ENCODE data around the gene TRIM31.
A peak's percentile ranks its signal among the peaks of the same experiment; 100 is the strongest.

TRIM31 gene

DNA sequence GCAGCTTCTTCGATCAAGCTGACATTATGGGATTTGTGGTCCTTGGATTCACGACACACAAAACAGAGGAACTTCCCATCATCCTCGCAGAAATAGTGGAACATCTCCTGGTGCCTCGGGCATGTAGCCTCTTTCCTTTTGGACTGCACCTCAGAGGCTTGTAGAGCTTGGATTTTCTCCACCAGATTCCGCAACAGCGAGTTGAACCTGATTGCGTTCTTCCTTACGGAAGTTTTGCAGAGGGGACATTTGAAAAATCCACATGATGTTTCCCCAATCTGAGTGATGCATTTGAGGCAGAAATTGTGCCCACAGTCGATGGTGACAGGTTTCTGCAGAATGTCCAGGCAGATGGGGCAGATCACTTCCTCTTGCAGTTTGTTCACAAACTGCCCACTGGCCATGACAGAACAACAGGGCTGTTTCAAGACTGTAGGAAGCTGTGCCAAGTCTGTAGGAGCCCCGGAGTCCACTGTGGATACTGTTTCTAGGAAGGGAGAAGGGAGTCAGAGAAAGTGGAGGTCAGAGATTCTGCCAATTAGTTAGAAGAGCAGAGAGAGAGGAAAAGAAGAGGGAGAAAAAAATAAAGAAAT, 392 bp downstream of the TRIM31 start:
- DNase-seq, result no peak

DNA sequence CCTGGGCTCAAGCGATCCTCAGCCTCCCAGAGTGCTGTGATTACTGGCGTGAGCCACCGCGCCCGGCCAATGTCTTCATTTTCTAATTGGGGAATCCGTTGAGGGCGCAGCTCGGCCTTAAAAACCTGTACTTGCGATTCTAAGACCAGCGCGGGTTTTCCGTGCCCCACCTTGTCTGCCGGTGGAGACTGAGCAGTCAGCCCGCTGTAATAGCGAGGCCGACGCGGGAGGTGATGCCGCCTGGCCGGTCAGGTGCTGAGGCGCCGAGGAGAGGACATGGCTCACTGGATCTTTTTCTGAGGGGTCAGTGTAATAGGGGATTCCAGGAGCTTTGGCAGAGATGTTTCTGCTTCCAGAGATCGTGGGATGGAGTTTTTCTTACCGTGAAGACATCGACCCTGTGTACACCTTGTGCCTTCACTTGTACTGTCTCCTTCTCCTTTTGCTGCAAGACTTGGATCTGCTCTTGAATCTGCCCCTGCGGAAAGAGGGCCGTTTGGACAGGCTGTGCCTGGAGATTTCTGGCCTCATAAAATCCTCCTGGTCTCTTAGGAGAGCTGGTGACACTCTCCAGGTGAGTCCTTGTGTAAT, 1.5 kb downstream of the TRIM31 start:
- DNase-seq, result no peak

DNA sequence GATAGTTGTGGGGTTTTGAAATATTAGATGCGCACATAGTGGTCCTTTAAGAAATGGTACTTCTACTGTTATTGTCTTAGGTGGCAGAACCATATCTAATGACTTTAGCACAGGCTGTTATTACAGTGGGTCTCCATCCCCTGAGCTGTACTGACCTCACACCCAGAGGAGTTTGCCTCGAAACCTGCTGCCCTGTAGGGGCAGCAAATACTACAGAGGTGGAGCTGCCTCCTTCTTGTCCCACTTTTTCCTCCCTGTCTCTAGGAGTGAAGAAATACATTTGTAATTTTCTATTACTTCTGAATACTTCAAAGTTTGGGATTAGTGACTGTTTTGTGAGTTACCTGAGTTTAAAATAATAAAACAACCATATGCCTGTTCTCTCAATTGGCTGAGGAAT, 8.2 kb downstream of the TRIM31 start:
- DNase-seq, result no peak

DNA sequence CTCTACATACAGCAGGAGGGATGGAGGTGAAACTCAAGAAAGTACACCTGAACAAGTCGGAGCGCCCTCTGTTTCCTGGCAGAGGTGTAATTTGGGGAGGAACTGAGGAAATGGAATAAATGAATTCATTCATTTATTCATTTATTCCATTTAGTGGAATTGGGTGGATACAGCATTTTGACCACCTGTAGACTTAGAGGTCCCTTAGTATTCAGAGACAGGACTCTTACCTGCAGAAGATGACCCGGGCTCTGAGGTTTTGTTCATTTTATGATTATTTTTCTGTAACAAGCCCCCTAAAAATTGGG, 9.1 kb downstream of the TRIM31 start:
- DNase-seq, result no peak

DNA sequence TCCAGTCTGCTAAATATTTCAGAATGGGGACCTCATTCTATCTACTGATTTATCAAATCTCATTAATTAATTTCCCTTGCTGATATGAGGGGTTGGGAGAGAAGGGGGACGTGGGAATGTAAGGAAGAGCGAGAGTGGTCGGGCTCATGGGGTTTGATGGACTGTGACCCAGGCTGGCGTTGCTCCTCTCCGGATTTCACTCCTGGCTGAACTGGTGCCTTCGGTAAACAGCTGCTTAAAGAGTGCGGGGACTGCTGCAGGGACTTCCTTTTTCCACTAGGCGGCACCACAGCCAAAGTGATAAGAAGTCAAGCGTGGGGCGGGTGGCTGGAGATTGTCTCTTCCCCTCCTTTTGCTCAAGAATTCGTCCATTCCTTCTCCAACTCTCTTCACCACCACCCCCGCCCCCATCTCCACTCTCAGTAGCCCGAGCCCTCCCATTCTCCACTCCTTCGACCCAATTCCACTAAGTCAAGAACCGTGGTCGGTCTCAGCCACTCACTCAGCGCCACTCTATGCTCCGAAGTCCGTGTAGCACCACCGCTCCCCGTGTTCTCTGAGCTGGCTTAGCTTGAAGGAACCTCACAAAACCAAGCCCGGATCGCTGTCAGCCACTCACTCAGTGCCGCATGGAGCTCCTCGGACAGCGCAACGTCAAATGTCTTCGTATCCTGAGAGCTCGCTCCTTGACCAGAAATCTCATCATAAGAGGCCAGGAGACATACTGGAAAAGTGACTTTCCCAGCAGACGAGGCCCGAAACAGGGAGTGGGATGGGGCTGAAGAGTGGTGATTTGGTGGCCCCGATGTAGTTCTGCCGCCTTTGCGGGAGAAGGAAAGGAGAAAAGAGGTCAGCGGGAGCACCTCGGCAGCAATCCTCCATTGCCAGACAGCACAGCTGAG, 9.7 kb downstream of the TRIM31 start:
- peak; percentile 74 for DNase-seq

DNA sequence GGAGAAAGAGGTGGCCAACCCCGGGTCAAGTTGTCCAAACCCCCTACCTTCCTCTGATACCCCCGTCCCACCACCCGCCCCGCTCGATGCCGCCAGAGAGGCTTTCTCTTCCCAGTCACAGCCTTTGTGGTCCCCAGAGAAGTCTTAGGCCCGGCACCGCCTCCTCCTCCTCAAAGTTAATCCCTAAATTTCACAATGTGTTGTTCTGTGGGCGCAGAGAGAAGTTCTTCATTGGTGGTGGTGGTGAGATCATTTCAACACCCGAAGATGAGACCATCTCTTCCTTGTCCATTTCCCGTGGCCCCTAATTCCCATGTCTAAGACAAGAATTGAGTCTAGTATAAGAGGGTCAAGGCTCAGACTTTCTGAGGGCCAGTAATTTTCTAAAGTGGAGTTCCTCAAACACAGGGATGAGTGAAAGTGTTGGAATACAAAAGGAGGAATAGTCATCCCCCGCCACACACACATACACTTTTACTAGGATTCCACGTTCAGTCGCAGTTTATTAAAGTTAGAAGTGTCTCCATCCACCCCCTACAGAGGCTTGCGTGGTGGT, 10.4 kb downstream of the TRIM31 start:
- DNase-seq, result no peak

DNA sequence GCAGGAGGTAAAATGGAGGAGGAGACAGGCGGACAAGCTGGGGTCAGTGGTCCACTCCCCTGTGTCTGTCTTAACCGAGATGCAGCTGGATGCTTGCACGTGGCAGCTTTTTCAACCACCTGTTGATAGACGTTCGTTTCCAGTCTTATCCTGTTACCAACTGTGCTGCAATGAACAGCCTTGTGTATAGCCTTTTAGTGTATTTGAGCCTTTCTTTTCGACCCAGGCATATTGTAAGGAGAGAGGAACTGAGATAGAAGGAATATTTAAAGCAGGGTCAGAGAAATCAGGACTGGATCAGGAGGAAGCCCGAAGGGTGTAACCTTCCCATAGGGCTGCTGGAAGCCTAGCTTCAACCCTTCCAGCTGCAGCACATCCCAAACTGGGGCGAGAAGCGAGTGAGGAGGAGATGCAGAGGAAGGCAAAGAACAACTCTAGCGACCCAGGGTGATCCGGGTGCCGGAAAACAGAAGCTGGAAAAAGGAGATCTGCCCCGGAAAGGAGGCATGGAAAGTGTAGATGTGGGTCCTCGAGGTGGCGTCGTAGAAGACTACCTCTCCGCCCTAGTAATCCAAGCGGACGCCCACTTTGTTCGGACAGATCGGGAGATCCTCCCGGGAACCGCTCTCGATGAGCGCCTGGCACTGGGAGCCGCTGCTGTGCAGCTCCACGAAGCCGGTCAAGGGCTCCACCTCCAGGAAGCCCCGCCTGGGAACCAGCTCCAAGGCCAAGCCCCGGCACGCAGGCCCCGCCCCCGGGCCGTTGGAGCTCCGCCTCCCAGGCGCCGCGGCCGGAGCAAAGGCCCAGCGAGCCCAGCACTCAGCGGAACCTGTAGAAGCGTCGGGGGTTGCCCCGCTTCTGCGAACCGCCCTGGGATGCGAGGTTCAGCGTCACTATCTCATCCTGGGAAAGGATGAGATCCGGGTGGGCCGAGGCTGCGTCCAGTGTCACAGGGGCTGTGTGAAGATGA, 11.2 kb downstream of the TRIM31 start:
- DNase-seq, result peak; percentile 61

DNA sequence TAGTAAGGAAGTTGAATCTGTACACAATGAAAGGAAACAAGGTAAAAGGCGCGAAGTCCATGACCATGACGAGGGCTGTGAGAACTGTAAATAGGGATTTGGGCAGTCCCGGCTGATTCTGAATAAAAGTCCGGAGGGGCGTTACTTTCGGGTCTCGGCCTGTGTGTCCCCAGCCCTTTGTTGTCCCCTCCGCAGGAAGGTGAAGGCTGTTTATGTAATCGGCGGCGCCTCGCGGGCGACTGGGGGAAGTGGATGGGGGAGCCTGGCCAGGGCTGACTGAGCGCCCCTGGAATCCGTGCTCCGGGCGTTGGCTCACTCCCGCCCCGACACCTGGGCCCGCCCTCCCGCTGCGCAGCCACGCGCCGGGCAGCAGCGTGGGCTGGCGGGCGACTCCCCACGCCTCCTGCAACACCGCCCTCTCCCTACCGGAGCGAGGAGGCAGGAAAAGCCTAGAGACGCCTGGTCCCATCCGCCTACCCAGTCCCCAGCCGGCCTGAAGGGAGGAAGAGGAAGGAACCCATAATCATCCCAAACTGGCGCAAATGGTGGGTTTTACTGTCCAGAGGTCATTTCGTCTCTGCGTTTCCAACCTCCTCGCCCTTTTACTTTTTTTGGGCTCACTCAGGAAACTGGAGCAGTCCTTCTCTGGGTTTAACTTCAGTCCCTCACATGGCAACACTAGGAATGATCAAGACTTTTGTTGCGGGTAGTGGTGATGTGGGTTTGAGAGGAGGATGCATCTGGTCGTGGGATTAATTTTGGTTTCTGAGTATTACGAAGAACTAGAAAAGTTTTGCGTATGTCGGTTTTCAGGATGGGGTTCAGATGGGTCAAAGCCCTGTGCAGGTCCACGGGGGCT, 12.1 kb downstream of the TRIM31 start:
- peak; percentile 15 for DNase-seq

DNA sequence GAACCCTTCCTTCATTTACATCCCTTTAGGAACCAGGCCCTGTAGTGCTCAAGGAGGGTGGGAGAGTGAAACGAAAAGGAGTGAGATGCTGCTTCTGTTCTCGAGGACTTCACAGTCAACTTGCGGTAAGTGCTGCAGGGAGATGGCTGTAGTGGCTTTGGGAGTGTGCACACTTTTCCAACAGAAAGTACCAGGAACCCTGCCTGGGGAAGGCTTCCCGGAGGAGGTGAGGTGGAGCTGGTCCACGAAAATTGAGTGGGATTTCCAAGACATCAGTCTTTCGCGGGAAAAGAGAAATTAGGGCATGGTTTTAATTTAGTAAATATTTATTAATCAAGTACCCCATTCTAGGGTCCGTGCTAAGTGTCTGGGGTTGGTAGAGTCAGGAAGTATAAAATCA, 12.7 kb downstream of the TRIM31 start:
- DNase-seq, result no peak

DNA sequence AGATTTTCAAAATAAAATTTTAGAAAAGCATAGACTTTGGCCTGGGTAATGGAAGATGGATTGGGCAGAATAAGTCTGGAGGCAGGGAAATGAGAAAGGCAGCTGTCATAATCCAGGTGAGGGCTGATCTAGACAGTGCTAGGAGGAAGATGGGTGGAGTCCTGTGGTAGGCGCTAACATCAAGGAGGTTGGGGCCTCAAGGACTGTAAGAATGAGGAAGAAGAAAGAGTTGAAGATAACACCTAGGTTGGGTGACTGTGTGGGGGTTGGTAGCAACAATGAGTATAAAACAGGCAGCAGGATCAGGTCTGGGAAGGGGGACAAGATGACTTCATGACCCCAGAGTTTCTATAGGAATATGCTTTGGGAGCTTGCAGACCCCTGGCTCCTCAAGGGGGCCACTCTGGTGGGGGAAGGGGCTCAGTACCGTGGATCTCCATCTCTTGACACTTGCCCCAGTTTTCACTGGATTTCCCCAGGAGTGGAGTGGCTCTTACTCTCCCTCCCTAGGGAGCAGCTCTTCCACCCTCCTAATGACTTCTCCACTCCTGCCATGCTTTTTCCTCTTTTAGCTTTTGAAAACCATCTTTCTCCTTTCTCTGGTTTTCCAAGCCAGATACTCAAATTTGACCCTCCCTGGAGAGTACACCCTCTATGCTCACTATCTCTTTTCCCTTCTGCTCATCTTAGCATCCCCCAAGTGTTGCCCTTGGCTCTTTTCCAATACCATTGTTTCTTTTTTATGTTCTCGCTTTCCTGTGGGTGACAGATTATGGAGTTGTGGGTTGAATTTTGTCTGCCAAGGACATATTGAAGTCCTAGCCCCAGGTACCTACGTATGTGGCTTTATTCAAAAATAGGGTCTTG, 14.8 kb downstream of the TRIM31 start:
- DNase-seq, result no peak

DNA sequence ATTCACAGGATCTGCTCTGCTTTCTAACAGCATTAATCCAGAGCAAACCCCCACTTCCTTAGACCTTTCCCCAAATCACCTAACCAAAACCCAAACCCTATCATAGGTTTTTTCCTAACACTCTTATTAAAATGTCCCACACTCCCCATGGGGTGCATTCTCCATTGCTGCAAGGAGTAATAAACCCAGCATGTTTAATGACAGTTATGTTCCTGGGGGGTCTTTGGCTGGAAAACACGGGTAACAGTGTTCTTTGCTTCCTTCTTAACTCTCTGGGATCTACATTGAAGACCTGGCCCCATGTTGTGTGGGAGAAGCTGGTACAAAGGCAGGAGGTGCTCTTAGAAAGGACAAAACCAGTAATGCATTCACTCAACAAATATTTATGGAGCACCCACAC, 16.1 kb downstream of the TRIM31 start:
- DNase-seq, result no peak

DNA sequence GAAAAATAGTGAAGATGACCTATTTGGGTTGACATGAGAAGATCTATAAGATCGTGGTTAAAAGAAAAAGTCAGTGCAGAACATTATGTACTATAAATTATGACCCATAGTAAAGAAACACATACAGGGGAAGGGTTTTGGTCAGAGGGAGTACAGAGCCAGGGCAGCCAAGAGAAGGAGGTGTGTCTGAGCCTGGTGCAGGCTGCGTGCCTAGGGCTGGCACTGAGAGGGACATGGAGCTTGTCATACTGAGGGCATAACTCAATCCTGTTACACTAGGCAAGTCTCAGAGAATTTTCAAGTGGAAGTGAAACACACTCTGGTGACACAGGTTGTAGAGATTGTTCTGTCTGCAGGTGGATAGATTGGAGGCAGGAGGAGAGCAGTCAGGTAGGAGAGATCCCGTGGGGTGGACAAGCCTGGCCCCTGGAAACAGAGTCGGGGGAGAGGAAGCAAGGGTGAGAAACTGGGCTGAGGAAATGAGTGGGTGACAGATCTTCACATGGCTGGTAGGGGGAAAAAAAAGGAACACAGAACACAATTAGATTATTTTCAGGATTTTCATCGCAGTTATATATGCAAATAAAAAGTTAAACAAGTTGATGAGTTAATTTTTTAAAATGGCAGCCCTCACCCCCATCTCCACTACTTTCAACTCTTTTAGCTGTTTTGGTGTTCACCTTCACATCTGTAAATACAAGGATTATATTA, 18.8 kb downstream of the TRIM31 start:
- no peak for DNase-seq

DNA sequence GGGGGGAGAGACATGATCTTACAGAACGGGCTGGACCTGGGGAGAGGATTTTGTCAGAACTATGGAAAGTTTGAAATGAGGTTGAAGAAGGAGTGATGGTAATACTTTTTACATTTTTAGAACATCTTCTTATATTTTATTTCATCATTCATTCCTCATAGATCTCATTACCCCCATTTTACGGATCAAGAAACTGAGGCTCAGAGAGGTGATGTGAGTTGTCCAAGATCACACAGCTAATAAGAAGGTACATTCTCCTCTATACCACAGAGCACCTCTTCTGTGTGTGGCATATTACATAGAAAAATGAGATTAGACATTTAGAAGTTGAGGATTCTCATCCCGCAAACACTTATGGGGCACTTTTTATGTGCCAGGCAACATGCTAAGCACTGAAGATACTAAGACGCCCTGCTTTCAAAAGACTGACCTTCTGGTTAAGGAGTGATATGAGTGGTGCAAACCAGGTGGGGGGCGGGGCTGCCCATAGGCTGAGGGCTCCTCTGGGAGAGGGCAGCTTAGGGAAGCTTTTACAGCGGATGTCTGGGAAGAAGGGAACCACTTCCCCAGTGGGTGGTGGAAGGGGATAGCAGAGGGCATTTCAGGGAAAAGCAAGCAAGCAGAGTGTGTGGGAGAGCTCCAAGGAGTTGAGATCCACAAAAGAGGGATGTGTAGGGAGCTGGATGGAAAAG, 19.9 kb downstream of the TRIM31 start:
- no peak for DNase-seq

DNA sequence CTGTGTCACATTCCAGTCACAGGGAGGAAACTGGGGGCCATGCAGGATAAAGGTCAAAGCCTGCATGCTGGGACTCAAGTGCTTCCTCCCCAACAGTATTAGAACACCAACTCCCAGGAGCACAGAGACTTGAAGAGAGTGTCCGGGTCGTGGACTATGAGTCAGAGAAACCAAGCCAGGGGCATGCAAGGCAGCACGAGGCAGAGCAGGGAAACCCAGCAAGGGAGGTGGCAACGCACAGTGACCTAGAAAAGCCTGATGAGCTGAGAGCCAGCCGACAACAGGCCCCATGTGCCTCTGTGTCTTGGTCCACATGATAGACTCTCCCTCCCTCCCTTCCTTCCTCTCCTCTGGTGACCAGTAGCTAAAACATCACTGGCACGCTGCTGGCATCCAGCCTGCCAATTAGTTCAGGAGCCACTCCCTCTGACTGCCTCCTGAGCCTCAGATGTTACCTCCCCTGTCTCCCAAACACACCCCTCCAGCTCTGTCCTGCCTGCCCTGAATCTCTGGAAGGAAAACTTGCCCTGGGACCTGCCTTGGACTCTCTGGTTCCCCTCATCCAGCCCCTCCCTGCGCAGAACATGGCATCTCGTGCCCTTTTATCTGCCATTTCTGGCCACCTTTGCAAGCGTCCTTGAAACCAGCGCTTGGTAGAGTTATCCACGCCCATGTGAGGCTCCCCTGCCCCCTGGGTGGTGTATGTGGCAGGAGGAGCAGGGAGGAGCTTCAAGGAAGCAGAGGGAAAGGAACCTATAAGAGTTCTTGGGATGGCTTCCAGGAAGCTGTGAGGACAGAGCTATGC, 21.1 kb downstream of the TRIM31 start:
- DNase-seq, result no peak

DNA sequence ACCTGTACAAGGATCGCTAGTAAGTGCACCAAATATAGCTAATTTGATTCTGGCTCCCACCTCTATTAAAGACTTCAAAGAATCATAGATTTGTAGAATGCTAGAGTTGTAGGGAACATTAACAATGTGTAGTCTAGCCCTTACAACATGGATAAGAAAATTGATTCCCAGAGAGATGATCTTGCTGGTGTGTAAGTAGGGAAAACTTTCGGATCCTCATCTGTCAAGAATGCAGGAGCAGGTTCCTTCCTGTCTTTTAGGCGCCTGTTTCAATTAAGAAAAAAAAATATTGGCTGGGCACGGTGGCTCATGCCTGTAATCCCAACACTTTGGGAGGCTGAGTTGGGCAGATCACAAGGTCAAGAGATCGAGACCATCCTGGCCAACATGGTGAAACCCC, 25.0 kb downstream of the TRIM31 start:
- DNase-seq, result no peak

DNA sequence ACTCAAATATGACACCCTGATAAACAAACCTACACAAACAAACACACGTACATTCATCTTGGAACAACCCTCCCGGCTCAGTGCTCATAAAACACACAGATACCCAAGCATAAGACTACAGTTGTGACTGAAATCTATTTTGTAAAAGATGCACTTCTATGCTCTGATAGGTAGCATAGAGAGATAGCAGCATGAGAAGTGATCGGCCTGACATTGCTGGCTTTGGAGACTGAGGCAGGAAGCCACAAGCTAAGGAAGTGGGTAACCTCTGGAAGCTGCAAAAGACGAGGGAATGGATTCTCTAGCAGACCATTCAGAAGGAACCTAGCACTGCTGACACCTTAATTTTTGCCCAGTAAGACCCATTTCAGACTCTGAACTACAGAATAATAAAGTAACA, 35.7 kb downstream of the TRIM31 start:
- DNase-seq, result no peak

DNA sequence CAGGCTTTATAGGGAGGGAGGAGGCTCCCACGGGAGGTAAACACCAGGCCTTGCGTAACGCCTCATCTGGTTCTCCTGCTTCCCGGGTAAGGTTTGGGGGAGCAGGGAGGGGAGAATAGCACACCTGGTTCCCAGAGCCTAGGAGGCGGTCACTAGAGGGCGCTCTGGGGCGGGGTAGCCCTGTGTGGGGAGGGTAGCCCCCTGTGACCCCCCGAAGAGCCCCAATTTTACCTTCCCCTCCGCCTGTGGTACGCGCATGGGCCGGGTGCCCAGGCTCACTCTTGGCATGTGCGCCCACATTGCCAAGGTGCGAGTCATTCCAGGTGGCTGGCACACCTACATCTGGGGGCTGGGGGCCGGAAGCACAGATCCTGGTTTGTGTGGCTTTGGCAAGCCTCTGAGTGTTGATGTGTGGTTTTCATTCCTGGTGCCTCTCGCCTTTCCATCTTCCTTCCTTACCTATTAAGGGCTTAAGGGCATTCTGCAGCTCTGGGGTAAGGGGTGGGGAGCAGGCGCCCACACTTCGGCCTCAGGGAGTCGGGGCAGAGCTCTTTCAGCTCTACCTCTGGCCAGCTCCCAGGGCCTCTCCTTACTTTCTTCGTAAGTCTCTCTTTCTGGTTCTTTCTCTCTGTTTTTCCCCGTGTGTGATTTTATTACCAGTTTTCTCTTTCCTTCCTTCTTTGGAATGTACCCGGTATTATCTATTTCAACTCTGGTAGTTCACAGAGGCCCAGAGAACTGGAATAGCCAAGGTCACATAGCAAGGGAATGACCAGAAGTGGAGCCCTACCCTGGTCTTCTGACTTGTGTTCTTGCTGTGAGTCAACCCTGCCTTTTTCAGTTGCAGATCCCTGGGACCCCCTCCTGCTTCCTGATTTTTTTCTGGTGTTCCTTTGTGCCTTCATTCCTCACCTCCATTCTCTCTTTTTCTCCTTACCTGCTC, 36.8 kb downstream of the TRIM31 start:
- no peak for DNase-seq
